Panc1 (cell line): ENCODE measurements around the gene ZER1. TPM values are rescaled to one million over a fixed set of nuclear protein-coding genes. Genes with fewer than 3 reads are reported as not detected.
"Not testable (repeated sequence)": the region's sequence is repeated elsewhere in the genome, so short reads cannot be mapped to it uniquely, and the experiment has no call there.

ENCODE experiments used
- ATAC-seq: fragments of 200-7000 bp; cut with Tn5 transposase; 2 replicates; pipeline ENCODE4 v1.9.1; 2020; ENCODE audit warnings: mild to moderate bottlenecking, moderate library complexity
- BruUV-seq: library from RNA; stranded (reverse); fragments of 400-500 nt; replicated peaks from 2 replicates; lab custom pipeline; 2021; lab: Mats Ljungman, UMichigan
- CTCF ChIA-PET: fragments of 300-600 bp; sonication (Branson Sonifier 250); formaldehyde crosslinking; loops from one replicate; lab custom pipeline; 2022; ENCODE audit warnings: antibody characterized with exemption; lab: Charles Lee
- POLR2A ChIA-PET: fragments of 300-600 bp; sonication (Branson Sonifier 250); formaldehyde crosslinking; loops from one replicate; lab custom pipeline; 2022; ENCODE audit warnings: antibody characterized with exemption; lab: Charles Lee
- DNase-seq: peaks from one replicate; pipeline ENCODE4 v3.0.0-alpha.2; 2010; ENCODE audit warnings: low read depth, low spot score
- H3K27ac ChIP-seq: 2 replicates; pipeline ENCODE4 v1.5.1; 2011; ENCODE audit warnings: mild to moderate bottlenecking, low read length, inconsistent platforms
- H3K27me3 ChIP-seq: fragments of 200-500 bp; sonication (Bioruptor generic); 2 replicates; pipeline ENCODE4 v1.6.0; 2014; ENCODE audit warnings: low read length, inconsistent platforms; ENCODE audit not compliant: control insufficient read depth, insufficient read depth
- H3K36me3 ChIP-seq: fragments of 200-500 bp; sonication (Bioruptor generic); 2 replicates; pipeline ENCODE4 v1.5.1; 2014; ENCODE audit warnings: inconsistent platforms, mild to moderate bottlenecking, low read length, moderate library complexity; ENCODE audit not compliant: control insufficient read depth, insufficient read depth
- H3K4me1 ChIP-seq: 2 replicates; pipeline ENCODE4 v1.5.1; 2011; ENCODE audit warnings: inconsistent platforms, mild to moderate bottlenecking, low read length, moderate library complexity; ENCODE audit not compliant: control insufficient read depth, insufficient read depth
- H3K4me3 ChIP-seq, 2 experiments: 2 replicates each; pipeline ENCODE4 v1.5.1; 2011 to 2012; ENCODE audit warnings: low read depth in 2 of 2, low read length in 2 of 2, mild to moderate bottlenecking in 2 of 2, inconsistent platforms in 1 of 2, moderate library complexity in 1 of 2
- H3K9me3 ChIP-seq: fragments of 200-500 bp; sonication (Bioruptor generic); 2 replicates; pipeline ENCODE4 v1.5.1; 2014; ENCODE audit warnings: low read depth, mild to moderate bottlenecking, inconsistent platforms, low read length, moderate library complexity; ENCODE audit not compliant: control insufficient read depth, insufficient read depth
- CTCF ChIP-seq: fragments of 450-650 bp; IDR thresholded peaks from 2 replicates; pipeline ENCODE4 v1.5.1; 2017; ENCODE audit warnings: mild to moderate bottlenecking
- POLR2AphosphoS5 ChIP-seq: IDR thresholded peaks from 2 replicates; pipeline ENCODE4 v1.6.1; 2012; ENCODE audit warnings: mild to moderate bottlenecking, low read depth, low read length, moderate library complexity
- REST ChIP-seq, 2 experiments: IDR thresholded peaks; 2 replicates each; pipeline ENCODE4 v1.6.1; 2011 to 2012; ENCODE audit warnings: low read depth in 2 of 2, control low read depth in 1 of 2, low read length in 1 of 2, mild to moderate bottlenecking in 1 of 2, moderate library complexity in 1 of 2; ENCODE audit not compliant: insufficient read depth in 1 of 2
- SIN3A ChIP-seq: IDR thresholded peaks from 2 replicates; pipeline ENCODE4 v1.6.1; 2012; ENCODE audit warnings: low read depth, mild to moderate bottlenecking, low read length, moderate library complexity, borderline replicate concordance; ENCODE audit not compliant: insufficient read depth
- TCF7L2 ChIP-seq: IDR thresholded peaks from 2 replicates; pipeline ENCODE4 v1.6.1; 2011; ENCODE audit warnings: mild to moderate bottlenecking, low read depth, low read length, inconsistent platforms
- in situ Hi-C: cut with HindIII; loops from 2 replicates; pipeline ENCODE4 v1.10.0; 2016; ENCODE audit warnings: low sequenced_read_pairs, low pct_unique_long_range_greater_than_20kb
- intact Hi-C: fragments of 100-400 bp; cut with micrococcal nuclease; formaldehyde crosslinking; loops from one replicate; pipeline ENCODE4 v1.10.0; 2022; ENCODE audit not compliant: unreplicated experiment
- total RNA-seq: library from RNA; stranded (reverse); gene quantifications from one replicate; pipeline ENCODE4 v1.2.1, GENCODE V29; 2021; ENCODE audit not compliant: unreplicated experiment

Gene ZER1
- total RNA-seq, 1 experiment from 2014 or later = 16.2 TPM

DNA sequence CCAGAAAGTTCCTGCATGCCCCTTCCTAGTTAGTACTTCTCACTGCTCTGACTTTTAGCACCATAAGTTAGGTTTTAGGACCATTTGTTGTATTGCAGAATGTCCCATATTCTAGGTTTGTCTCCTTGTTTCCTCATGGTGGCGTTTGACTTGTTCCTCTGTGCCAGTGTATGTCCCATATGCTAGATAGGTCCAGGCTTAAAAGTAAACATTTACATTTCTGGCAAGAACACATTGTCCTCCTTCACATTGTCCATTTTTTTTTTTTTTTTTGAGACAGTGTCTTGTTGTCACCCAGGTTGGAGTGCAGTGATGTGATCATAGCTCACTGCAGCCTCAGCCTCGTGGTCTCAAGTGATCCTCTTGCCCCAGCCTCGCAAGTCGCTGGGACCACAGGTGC lies 30.8 kb upstream of the ZER1 start:
- no peaks in the 10 kb centered on the region for H3K9me3 ChIP-seq
- no peak overlapping the region for H3K4me3 ChIP-seq
- H3K36me3 ChIP-seq = no peaks in the 10 kb centered on the region
- no peaks in the 10 kb centered on the region for H3K4me1 ChIP-seq
- ATAC-seq (no peak), DNase-seq (no peak)
- TF ChIP-seq POLR2AphosphoS5 = no peak
- ChIA-PET CTCF (no interaction called here), POLR2A (no interaction called here)
- intact Hi-C loops (no loop called here), in situ Hi-C loops (no loop called here)
- no peaks in the 10 kb centered on the region for H3K27me3 ChIP-seq
- BruUV-seq = no TSS peak
- H3K27ac ChIP-seq = no peak overlapping the region

DNA sequence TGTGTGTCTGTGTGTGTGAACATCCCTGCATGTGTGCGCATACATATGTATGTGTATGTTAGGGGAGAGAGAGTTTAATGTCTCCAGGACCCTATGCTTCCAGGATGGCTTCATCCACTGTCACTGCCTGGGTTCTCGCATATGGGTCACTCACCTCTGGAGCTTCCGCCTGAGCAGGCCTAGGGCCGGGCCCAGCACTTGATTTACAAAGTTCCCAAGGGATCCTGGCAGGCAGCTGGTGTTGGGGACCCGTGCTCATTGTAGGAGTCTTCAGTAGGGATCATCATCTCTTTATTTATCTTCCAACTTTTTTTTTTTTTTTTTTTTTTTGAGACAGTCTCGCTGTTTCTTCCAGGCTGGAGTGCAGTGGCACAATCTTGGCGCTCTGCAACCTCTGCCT lies 28.3 kb upstream of the ZER1 start:
- Histone ChIP-seq H3K4me1 (no peaks in the 10 kb centered on the region), H3K27me3 (no peaks in the 10 kb centered on the region), H3K9me3 (no peaks in the 10 kb centered on the region), H3K27ac (no peak overlapping the region), H3K4me3 (no peak overlapping the region), H3K36me3 (no peaks in the 10 kb centered on the region)
- in situ Hi-C loops (no loop called here), intact Hi-C loops (no loop called here)
- POLR2A ChIA-PET = interaction anchor here (0.7 kb wide), 1 partner anchor 139 kb away, joined by 8 read pairs; no protein-coding TSS in a partner anchor
- ATAC-seq = no peak
- DNase-seq = no peak
- TF ChIP-seq CTCF (no peak), POLR2AphosphoS5 (no peak), SIN3A (no peak), REST (IDR thresholded peaks at IDR 0.05; ENCODE audit: insufficient read depth in 1 of 2, low read depth in 2 of 2, low read length in 1 of 2) (no peak), TCF7L2 (no peak)
- CTCF ChIA-PET = no interaction called here
- BruUV-seq = no TSS peak

GRCh38 chr9:128798896-128799295 lies 27.2 kb upstream of the ZER1 start:
- no peaks in the 10 kb centered on the region; the same call in 1 of the 2 replicates for H3K36me3 ChIP-seq
- H3K27ac ChIP-seq = no peak overlapping the region
- H3K4me3 ChIP-seq = no peak overlapping the region
- ChIA-PET POLR2A (no interaction called here), CTCF (no interaction called here)
- no peaks in the 10 kb centered on the region for H3K9me3 ChIP-seq
- DNase-seq = no peak
- no peaks in the 10 kb centered on the region for H3K27me3 ChIP-seq
- BruUV-seq = no TSS peak
- ATAC-seq = no peak
- no peak for TF ChIP-seq REST (IDR thresholded peaks at IDR 0.05; ENCODE audit: insufficient read depth in 1 of 2, low read depth in 2 of 2, low read length in 1 of 2)
- intact Hi-C loops = no loop called here
- in situ Hi-C loops = no loop called here
- no peaks in the 10 kb centered on the region for H3K4me1 ChIP-seq

GRCh38 chr9:128794961-128795360 lies 23.2 kb upstream of the ZER1 start:
- POLR2A ChIA-PET, H3K36me3 ChIP-seq, H3K9me3 ChIP-seq, H3K4me3 ChIP-seq, H3K27ac ChIP-seq, BruUV-seq, in situ Hi-C loops, ATAC-seq, DNase-seq, H3K4me1 ChIP-seq, H3K27me3 ChIP-seq, intact Hi-C loops: not testable (repeated sequence)
- CTCF ChIA-PET = interaction anchor here (0.6 kb wide), 1 partner anchor 243 kb away, joined by 8 read pairs; no protein-coding TSS in a partner anchor
